Transverse colon (tissue), 4 donors: ENCODE measurements around the gene PHACTR3. TPM values are rescaled to one million over a fixed set of nuclear protein-coding genes. Genes with fewer than 3 reads are reported as not detected.

Experiments used
- DNase-seq: peaks from one replicate; pipeline ENCODE4 v3.0.0-alpha.2; 2019
- H3K27ac ChIP-seq, 4 donors: fragments of 200-600 bp; sonication (generic); 2 replicates each; pipeline ENCODE4 v1.5.1; 2016 to 2018; ENCODE audit warnings: inconsistent platforms in 4 of 4
- H3K27me3 ChIP-seq: fragments of 200-600 bp; sonication (generic); 2 replicates; pipeline ENCODE4 v1.5.1; 2017; ENCODE audit warnings: inconsistent platforms
- H3K36me3 ChIP-seq, 4 donors: fragments of 200-600 bp; sonication (generic); 2 replicates each; pipeline ENCODE4 v1.5.1; 2017 to 2019; ENCODE audit warnings: inconsistent platforms in 4 of 4
- H3K4me1 ChIP-seq, 4 donors: fragments of 200-600 bp; sonication (generic); 2 replicates each; pipeline ENCODE4 v1.5.1; 2017 to 2020; ENCODE audit warnings: inconsistent platforms in 4 of 4
- H3K4me3 ChIP-seq, 4 donors: fragments of 200-600 bp; sonication (generic); 1 replicate in 1 of 4; 2 replicates in 3 of 4; pipeline versions ENCODE4 v1.5.1 to v1.6.1; 2017 to 2019; ENCODE audit warnings: inconsistent platforms in 4 of 4
- H3K9me3 ChIP-seq, 2 donors: fragments of 200-600 bp; sonication (generic); 2 replicates each; pipeline ENCODE4 v1.5.1; 2017 to 2019; ENCODE audit warnings: inconsistent platforms in 2 of 2
- CTCF ChIP-seq, 5 experiments: fragments of 200-600 bp in 3 of 5; fragments of 450-650 bp in 2 of 5; sonication (generic) in 3 of 5; IDR thresholded peaks; 1 replicate in 2 of 5; 2 replicates in 3 of 5; pipeline ENCODE4 v1.5.1; 2016 to 2017; ENCODE audit warnings: antibody characterized with exemption in 5 of 5, inconsistent platforms in 3 of 5, mild to moderate bottlenecking in 2 of 5, moderate library complexity in 1 of 5
- EP300 ChIP-seq: sonication (generic); formaldehyde crosslinking; IDR thresholded peaks from one replicate; pipeline ENCODE4 v1.6.1; 2017; ENCODE audit warnings: antibody characterized with exemption, low read depth
- POLR2A ChIP-seq: fragments of 450-650 bp; IDR thresholded peaks from one replicate; pipeline ENCODE4 v1.6.1; 2016; ENCODE audit warnings: antibody characterized with exemption, mild to moderate bottlenecking, moderate library complexity
- POLR2AphosphoS5 ChIP-seq, 3 donors: sonication (generic); formaldehyde crosslinking; IDR thresholded peaks; one replicate each; pipeline ENCODE4 v1.6.1; 2016; ENCODE audit warnings: antibody characterized with exemption in 3 of 3
- WGBS, 2 donors: methylation state at CpG; one replicate each; pipeline ENCODE4 v1.1.5; 2018; ENCODE audit warnings: low coverage in 1 of 2; 5-methylcytosine and 5-hydroxymethylcytosine counted together
- in situ Hi-C, 4 donors: fragments of 200-750 bp; cut with MboI; loops; one replicate each; pipeline versions ENCODE4 v1.15.0 to v1.15.1; 2017; ENCODE audit warnings: low sequenced_read_pairs in 3 of 4, low pct_ligation_motif_present in 1 of 4, low pct_unique_long_range_greater_than_20kb in 1 of 4
- intact Hi-C: fragments of 100-400 bp; cut with DNase I; formaldehyde crosslinking; loops from one replicate; pipeline ENCODE4 v1.15.1; 2023; ENCODE audit warnings: low total_unique reads
- total RNA-seq, 4 donors: library from RNA; depleted of rRNA; stranded (reverse); fragments of >200 nt; gene quantifications; one replicate each; pipeline ENCODE4 v1.1.0, GENCODE V29; 2016

The PHACTR3 gene
- total RNA-seq, 4 donors from 2014 or later = 1.6 to 7.1 (median 5.6) TPM

GRCh38 chr20:59774204-59774641, 169.9 kb downstream of the PHACTR3 start:
- WGBS, 2 donors = 80 to 83% methylated on average over 1 to 17 of the region's 17 CpGs
- in situ Hi-C loops = loop anchor here in 1 of 4 donors (25.0 kb wide), 1 partner anchor 187 kb away; no protein-coding TSS in a partner anchor

GRCh38 chr20:59774921-59775686, 170.8 kb downstream of the PHACTR3 start:
- Histone ChIP-seq H3K27ac (no peak overlapping the region), H3K27me3 (no peaks in the 10 kb centered on the region), H3K9me3 (no peaks in the 10 kb centered on the region), H3K36me3 (no peaks in the 10 kb centered on the region), H3K4me3 (no peak overlapping the region), H3K4me1 (peaks cover 0 to 3% (median 0%) of the 10 kb centered on the region in 4 donors)
- intact Hi-C loops (no loop called here), in situ Hi-C loops (loop anchor here in 1 of 4 donors (25.0 kb wide), 1 partner anchor 188 kb away; no protein-coding TSS in a partner anchor)
- 81 to 83% methylated on average over 5 to 23 of the region's 23 CpGs for WGBS, 2 donors
- no peak for DNase-seq
- TF ChIP-seq CTCF (IDR thresholded peaks at IDR 0.05) (no peak), POLR2AphosphoS5 (IDR thresholded peaks at IDR 0.05) (no peak), EP300 (no peak), POLR2A (no peak)

More at GRCh38 chr20:59774204-59774641, 169.9 kb downstream of the PHACTR3 start:
- Histone ChIP-seq H3K4me1 (peaks cover 0 to 3% (median 0%) of the 10 kb centered on the region in 4 donors), H3K4me3 (no peak overlapping the region), H3K36me3 (no peaks in the 10 kb centered on the region), H3K27me3 (no peaks in the 10 kb centered on the region), H3K27ac (no peak overlapping the region), H3K9me3 (no peaks in the 10 kb centered on the region)
- no peak for TF ChIP-seq POLR2A
- no peak for TF ChIP-seq POLR2AphosphoS5 (IDR thresholded peaks at IDR 0.05)
- no peak for TF ChIP-seq CTCF (IDR thresholded peaks at IDR 0.05)
- TF ChIP-seq EP300 = no peak
- intact Hi-C loops = no loop called here
- DNase-seq = no peak

GRCh38 chr20:59775687-59776055, 171.3 kb downstream of the PHACTR3 start:
- H3K27me3 ChIP-seq = no peaks in the 10 kb centered on the region
- WGBS, 2 donors = 74% methylated on average over 4 of the region's 4 CpGs; no CpG with 5 or more reads in 1 of the 2 donors
- no peak overlapping the region for H3K27ac ChIP-seq
- no peaks in the 10 kb centered on the region for H3K36me3 ChIP-seq
- no peak for DNase-seq
- in situ Hi-C loops = no loop called here
- intact Hi-C loops = no loop called here
- no peak for TF ChIP-seq CTCF (IDR thresholded peaks at IDR 0.05)
- no peak for TF ChIP-seq POLR2A
- no peak for TF ChIP-seq POLR2AphosphoS5 (IDR thresholded peaks at IDR 0.05)
- TF ChIP-seq EP300 = no peak
- H3K9me3 ChIP-seq = no peaks in the 10 kb centered on the region
- H3K4me3 ChIP-seq = no peak overlapping the region
- H3K4me1 ChIP-seq = peaks cover 0 to 3% (median 0%) of the 10 kb centered on the region in 4 donors

- TF ChIP-seq POLR2A (no peak), POLR2AphosphoS5 (IDR thresholded peaks at IDR 0.05) (no peak), CTCF (IDR thresholded peaks at IDR 0.05) (no peak), EP300 (no peak)
- in situ Hi-C loops = no loop called here
Measured at GRCh38 chr20:59776059-59776603, 171.8 kb downstream of the PHACTR3 start.

More at GRCh38 chr20:59776059-59776603, 171.8 kb downstream of the PHACTR3 start:
- H3K27ac ChIP-seq = no peak overlapping the region
- no peaks in the 10 kb centered on the region for H3K27me3 ChIP-seq
- H3K4me3 ChIP-seq = no peak overlapping the region
- intact Hi-C loops = no loop called here
- WGBS, 2 donors = 63% methylated on average over 8 of the region's 8 CpGs; no CpG with 5 or more reads in 1 of the 2 donors
- peaks cover 0 to 3% (median 0%) of the 10 kb centered on the region in 4 donors for H3K4me1 ChIP-seq
- DNase-seq = no peak
- H3K9me3 ChIP-seq = no peaks in the 10 kb centered on the region
- no peaks in the 10 kb centered on the region for H3K36me3 ChIP-seq
